ENCODE data around the gene EHMT1. TPM values are rescaled to one million over a fixed set of nuclear protein-coding genes. Genes with fewer than 3 reads are reported as not detected.

Gene EHMT1
- total and polyA plus RNA-seq, 2 of the 13 experiments (the other 11 are each of a cell fraction or from before 2014, with no cell fraction given) = 23.0 to 27.1 TPM

DNA sequence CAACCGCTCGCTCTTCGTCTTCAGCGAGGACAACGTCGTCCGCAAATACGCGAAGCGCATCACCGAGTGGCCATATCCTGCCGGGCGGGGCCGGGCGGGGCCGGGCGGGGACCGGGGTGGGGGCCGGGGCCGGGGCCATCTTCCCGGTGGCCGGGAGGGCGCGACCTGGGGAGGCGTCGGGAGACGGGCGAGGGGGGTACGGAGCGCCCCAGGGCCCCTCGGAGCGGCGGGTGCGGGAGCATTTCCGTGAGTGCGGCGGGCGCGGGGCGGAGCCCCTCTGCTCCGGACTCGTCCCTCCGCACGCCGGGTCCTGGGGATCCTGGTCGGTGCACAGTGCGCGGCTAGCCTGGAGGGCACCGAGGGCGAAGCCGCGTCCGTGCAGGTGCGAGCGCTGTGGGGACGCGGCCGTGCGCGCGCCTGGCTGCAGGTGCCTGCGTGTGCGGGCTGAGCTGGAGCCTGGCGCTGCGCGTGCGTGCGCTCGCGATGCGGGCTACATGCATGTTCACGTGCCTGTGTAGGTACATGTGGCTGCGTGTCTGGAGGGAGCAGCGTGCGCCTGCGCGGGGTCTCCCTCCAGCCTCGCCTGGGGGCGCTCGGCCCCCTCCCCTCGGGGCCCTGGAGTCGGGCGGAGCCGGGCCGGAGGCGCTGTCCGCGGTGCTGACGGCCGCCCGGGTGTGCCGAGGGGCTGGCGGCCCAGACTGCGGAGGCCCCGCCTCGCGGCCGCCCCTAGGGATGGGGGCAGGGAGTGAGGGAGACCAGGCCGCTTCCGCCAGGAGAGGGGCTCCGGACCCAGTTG, 259.5 kb downstream of the EHMT1 start (continued):
- TF ChIP-seq, protein P1, sequence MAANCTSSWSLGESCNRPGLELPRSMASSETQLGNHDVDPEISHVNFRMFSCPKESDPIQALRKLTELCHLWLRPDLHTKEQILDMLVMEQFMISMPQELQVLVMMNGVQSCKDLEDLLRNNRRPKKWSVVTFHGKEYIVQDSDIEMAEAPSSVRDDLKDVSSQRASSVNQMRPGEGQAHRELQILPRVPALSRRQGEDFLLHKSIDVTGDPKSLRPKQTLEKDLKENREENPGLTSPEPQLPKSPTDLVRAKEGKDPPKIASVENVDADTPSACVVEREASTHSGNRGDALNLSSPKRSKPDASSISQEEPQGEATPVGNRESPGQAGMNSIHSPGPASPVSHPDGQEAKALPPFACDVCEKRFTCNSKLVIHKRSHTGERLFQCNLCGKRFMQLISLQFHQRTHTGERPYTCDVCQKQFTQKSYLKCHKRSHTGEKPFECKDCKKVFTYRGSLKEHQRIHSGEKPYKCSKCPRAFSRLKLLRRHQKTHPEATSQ (CRISPR knock-in tag; IDR thresholded peaks at IDR 0.05; ENCODE audit: borderline replicate concordance) = no peak
- TF ChIP-seq RORA (CRISPR knock-in tag; IDR thresholded peaks at IDR 0.05) = no peak
- TF ChIP-seq BRCA1 (CRISPR knock-in tag; IDR thresholded peaks at IDR 0.05) = no peak
- no peak; the same call in 1 of the 2 replicates for TF ChIP-seq JDP2 (CRISPR knock-in tag; IDR thresholded peaks at IDR 0.05; ENCODE audit: borderline replicate concordance)
- no peak for TF ChIP-seq SATB2 (CRISPR knock-in tag; IDR thresholded peaks at IDR 0.05)
- 0 out of 2 replicates have a peak, but pooled peaks have one; percentile 65 for TF ChIP-seq TMF1 (CRISPR knock-in tag; IDR thresholded peaks at IDR 0.05; ENCODE audit: low read depth)
- no peak for TF ChIP-seq RXRB (CRISPR knock-in tag; IDR thresholded peaks at IDR 0.05; ENCODE audit: borderline replicate concordance)
- no peak for TF ChIP-seq ZNF317 (CRISPR knock-in tag; IDR thresholded peaks at IDR 0.05)
- TF ChIP-seq, protein P2, sequence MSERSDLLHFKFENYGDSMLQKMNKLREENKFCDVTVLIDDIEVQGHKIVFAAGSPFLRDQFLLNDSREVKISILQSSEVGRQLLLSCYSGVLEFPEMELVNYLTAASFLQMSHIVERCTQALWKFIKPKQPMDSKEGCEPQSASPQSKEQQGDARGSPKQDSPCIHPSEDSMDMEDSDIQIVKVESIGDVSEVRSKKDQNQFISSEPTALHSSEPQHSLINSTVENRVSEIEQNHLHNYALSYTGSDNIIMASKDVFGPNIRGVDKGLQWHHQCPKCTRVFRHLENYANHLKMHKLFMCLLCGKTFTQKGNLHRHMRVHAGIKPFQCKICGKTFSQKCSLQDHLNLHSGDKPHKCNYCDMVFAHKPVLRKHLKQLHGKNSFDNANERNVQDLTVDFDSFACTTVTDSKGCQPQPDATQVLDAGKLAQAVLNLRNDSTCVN (CRISPR knock-in tag; IDR thresholded peaks at IDR 0.05; ENCODE audit: borderline replicate concordance) = no peak
- TF ChIP-seq ZNF572 (CRISPR knock-in tag; IDR thresholded peaks at IDR 0.05) = no peak
- TF ChIP-seq, protein P3, sequence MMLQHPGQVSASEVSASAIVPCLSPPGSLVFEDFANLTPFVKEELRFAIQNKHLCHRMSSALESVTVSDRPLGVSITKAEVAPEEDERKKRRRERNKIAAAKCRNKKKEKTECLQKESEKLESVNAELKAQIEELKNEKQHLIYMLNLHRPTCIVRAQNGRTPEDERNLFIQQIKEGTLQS (CRISPR knock-in tag; IDR thresholded peaks at IDR 0.05) = no peak
- TF ChIP-seq NFRKB (IDR thresholded peaks at IDR 0.05) = no peak
- no peak for TF ChIP-seq ZSCAN20 (CRISPR knock-in tag; IDR thresholded peaks at IDR 0.05; ENCODE audit: borderline replicate concordance)
- no peak for TF ChIP-seq AGO2 (optimal IDR thresholded peaks at IDR 0.05; ENCODE audit: low read depth, low read length)
- no peak for TF ChIP-seq ZNF138 (CRISPR knock-in tag; IDR thresholded peaks at IDR 0.05; ENCODE audit: low read depth)
- TF ChIP-seq, protein P4, sequence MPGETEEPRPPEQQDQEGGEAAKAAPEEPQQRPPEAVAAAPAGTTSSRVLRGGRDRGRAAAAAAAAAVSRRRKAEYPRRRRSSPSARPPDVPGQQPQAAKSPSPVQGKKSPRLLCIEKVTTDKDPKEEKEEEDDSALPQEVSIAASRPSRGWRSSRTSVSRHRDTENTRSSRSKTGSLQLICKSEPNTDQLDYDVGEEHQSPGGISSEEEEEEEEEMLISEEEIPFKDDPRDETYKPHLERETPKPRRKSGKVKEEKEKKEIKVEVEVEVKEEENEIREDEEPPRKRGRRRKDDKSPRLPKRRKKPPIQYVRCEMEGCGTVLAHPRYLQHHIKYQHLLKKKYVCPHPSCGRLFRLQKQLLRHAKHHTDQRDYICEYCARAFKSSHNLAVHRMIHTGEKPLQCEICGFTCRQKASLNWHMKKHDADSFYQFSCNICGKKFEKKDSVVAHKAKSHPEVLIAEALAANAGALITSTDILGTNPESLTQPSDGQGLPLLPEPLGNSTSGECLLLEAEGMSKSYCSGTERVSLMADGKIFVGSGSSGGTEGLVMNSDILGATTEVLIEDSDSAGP (CRISPR knock-in tag; IDR thresholded peaks at IDR 0.05; ENCODE audit: borderline replicate concordance) = no peak
- TF ChIP-seq, protein P5, sequence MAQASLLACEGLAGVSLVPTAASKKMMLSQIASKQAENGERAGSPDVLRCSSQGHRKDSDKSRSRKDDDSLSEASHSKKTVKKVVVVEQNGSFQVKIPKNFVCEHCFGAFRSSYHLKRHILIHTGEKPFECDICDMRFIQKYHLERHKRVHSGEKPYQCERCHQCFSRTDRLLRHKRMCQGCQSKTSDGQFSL (CRISPR knock-in tag; IDR thresholded peaks at IDR 0.05) = no peak
- TF ChIP-seq SUZ12 (IDR thresholded peaks at IDR 0.05; ENCODE audit: low read depth, low read length) = no peak
- TF ChIP-seq, protein P6, sequence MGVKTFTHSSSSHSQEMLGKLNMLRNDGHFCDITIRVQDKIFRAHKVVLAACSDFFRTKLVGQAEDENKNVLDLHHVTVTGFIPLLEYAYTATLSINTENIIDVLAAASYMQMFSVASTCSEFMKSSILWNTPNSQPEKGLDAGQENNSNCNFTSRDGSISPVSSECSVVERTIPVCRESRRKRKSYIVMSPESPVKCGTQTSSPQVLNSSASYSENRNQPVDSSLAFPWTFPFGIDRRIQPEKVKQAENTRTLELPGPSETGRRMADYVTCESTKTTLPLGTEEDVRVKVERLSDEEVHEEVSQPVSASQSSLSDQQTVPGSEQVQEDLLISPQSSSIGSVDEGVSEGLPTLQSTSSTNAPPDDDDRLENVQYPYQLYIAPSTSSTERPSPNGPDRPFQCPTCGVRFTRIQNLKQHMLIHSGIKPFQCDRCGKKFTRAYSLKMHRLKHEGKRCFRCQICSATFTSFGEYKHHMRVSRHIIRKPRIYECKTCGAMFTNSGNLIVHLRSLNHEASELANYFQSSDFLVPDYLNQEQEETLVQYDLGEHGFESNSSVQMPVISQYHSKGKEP (CRISPR knock-in tag; IDR thresholded peaks at IDR 0.05) = no peak
- TF ChIP-seq KMT2A (CRISPR knock-in tag; IDR thresholded peaks at IDR 0.05) = no peak
- no peak for TF ChIP-seq MXI1 (IDR thresholded peaks at IDR 0.05; ENCODE audit: borderline replicate concordance, low read depth, low read length)
- no peak for TF ChIP-seq ERF (CRISPR knock-in tag; IDR thresholded peaks at IDR 0.05)

All from HepG2 (cell line).